Transverse colon (tissue), 4 donors: ENCODE data around the gene AMER2. TPM values are rescaled to one million over a fixed set of nuclear protein-coding genes. Genes with fewer than 3 reads are reported as not detected.

ENCODE experiments used
- DNase-seq: peaks from one replicate; pipeline ENCODE4 v3.0.0-alpha.2; 2019
- H3K27ac ChIP-seq, 4 donors: fragments of 200-600 bp; sonication (generic); 2 replicates each; pipeline ENCODE4 v1.5.1; 2016 to 2018; ENCODE audit warnings: inconsistent platforms in 4 of 4
- H3K27me3 ChIP-seq: fragments of 200-600 bp; sonication (generic); 2 replicates; pipeline ENCODE4 v1.5.1; 2017; ENCODE audit warnings: inconsistent platforms
- H3K36me3 ChIP-seq, 4 donors: fragments of 200-600 bp; sonication (generic); 2 replicates each; pipeline ENCODE4 v1.5.1; 2017 to 2019; ENCODE audit warnings: inconsistent platforms in 4 of 4
- H3K4me1 ChIP-seq, 4 donors: fragments of 200-600 bp; sonication (generic); 2 replicates each; pipeline ENCODE4 v1.5.1; 2017 to 2020; ENCODE audit warnings: inconsistent platforms in 4 of 4
- H3K4me3 ChIP-seq, 4 donors: fragments of 200-600 bp; sonication (generic); 1 replicate in 1 of 4; 2 replicates in 3 of 4; pipeline versions ENCODE4 v1.5.1 to v1.6.1; 2017 to 2019; ENCODE audit warnings: inconsistent platforms in 4 of 4
- H3K9me3 ChIP-seq, 2 donors: fragments of 200-600 bp; sonication (generic); 2 replicates each; pipeline ENCODE4 v1.5.1; 2017 to 2019; ENCODE audit warnings: inconsistent platforms in 2 of 2
- EP300 ChIP-seq: sonication (generic); formaldehyde crosslinking; IDR thresholded peaks from one replicate; pipeline ENCODE4 v1.6.1; 2017; ENCODE audit warnings: antibody characterized with exemption, low read depth
- POLR2A ChIP-seq: fragments of 450-650 bp; IDR thresholded peaks from one replicate; pipeline ENCODE4 v1.6.1; 2016; ENCODE audit warnings: antibody characterized with exemption, mild to moderate bottlenecking, moderate library complexity
- POLR2AphosphoS5 ChIP-seq, 3 donors: sonication (generic); formaldehyde crosslinking; IDR thresholded peaks; one replicate each; pipeline ENCODE4 v1.6.1; 2016; ENCODE audit warnings: antibody characterized with exemption in 3 of 3
- WGBS, 2 donors: methylation state at CpG; one replicate each; pipeline ENCODE4 v1.1.5; 2018; ENCODE audit warnings: low coverage in 1 of 2; 5-methylcytosine and 5-hydroxymethylcytosine counted together
- in situ Hi-C, 4 donors: fragments of 200-750 bp; cut with MboI; loops; one replicate each; pipeline versions ENCODE4 v1.15.0 to v1.15.1; 2017; ENCODE audit warnings: low sequenced_read_pairs in 3 of 4, low pct_ligation_motif_present in 1 of 4, low pct_unique_long_range_greater_than_20kb in 1 of 4
- intact Hi-C: fragments of 100-400 bp; cut with DNase I; formaldehyde crosslinking; loops from one replicate; pipeline ENCODE4 v1.15.1; 2023; ENCODE audit warnings: low total_unique reads
- total RNA-seq, 4 donors: library from RNA; depleted of rRNA; stranded (reverse); fragments of >200 nt; gene quantifications; one replicate each; pipeline ENCODE4 v1.1.0, GENCODE V29; 2016
- TF ChIP-seq, protein P1 (sequence below), 5 experiments: fragments of 200-600 bp in 3 of 5; fragments of 450-650 bp in 2 of 5; sonication (generic) in 3 of 5; IDR thresholded peaks; 1 replicate in 2 of 5; 2 replicates in 3 of 5; pipeline ENCODE4 v1.5.1; 2016 to 2017; ENCODE audit warnings: antibody characterized with exemption in 5 of 5, inconsistent platforms in 3 of 5, mild to moderate bottlenecking in 2 of 5, moderate library complexity in 1 of 5

The AMER2 gene
- total RNA-seq, 4 donors from 2014 or later = 0.14 to 0.16 TPM; not detected in 2

DNA sequence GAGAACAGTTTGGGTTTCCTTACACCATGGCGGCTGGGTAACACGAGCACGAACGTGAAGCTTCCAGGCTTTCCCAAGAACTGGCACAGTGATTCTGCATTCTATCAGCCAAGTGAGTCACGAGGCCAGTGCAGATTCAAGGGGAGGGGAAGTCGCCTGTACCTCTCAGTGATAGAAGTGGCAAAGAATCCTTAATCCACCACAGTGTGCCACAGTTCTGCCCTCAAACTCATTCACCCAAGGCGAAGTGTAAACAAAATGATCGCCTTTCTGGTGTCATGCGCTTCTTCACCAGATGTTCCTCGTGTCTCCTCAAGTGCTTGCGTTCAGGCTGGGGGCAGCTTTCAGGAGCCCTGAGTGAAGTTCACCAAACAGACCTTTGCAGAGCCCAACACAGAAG lies 24.9 kb upstream of the AMER2 start:
- Histone ChIP-seq H3K4me3 (no peak overlapping the region), H3K27ac (no peak overlapping the region), H3K4me1 (no peaks in the 10 kb centered on the region), H3K36me3 (no peaks in the 10 kb centered on the region), H3K27me3 (no peaks in the 10 kb centered on the region), H3K9me3 (no peaks in the 10 kb centered on the region)
- WGBS, 2 donors = 87% methylated on average over 11 of the region's 11 CpGs; no CpG with 5 or more reads in 1 of the 2 donors
- intact Hi-C loops = no loop called here
- in situ Hi-C loops = no loop called here
- DNase-seq = no peak
- TF ChIP-seq POLR2AphosphoS5 (IDR thresholded peaks at IDR 0.05) = no peak

DNA sequence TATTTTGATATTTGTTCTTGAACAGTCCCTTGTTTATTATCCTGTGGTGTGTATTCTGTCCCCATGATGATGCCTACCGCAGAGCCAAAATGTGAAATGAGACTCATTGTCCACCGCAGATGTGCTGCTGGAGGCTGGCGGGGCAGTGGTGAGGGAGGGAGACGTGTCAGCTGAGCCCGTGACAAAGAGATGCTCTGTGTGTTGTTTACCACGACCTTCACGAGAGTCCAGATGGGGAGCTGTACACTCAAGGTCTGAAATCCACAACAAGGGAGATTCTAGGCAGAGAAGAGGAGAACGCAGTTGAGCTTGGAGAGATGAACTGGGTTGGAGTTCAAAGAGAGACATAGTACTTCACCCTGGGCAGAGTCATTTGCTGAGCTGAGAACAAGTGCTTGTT lies 20.8 kb upstream of the AMER2 start:
- Histone ChIP-seq H3K27me3 (peaks cover 6% of the 10 kb centered on the region), H3K9me3 (no peaks in the 10 kb centered on the region), H3K27ac (no peak overlapping the region), H3K36me3 (no peaks in the 10 kb centered on the region), H3K4me1 (no peaks in the 10 kb centered on the region), H3K4me3 (no peak overlapping the region)
- WGBS, 2 donors = 64 to 80% methylated on average over 8 of the region's 8 CpGs
- in situ Hi-C loops = no loop called here
- TF ChIP-seq, protein P1, sequence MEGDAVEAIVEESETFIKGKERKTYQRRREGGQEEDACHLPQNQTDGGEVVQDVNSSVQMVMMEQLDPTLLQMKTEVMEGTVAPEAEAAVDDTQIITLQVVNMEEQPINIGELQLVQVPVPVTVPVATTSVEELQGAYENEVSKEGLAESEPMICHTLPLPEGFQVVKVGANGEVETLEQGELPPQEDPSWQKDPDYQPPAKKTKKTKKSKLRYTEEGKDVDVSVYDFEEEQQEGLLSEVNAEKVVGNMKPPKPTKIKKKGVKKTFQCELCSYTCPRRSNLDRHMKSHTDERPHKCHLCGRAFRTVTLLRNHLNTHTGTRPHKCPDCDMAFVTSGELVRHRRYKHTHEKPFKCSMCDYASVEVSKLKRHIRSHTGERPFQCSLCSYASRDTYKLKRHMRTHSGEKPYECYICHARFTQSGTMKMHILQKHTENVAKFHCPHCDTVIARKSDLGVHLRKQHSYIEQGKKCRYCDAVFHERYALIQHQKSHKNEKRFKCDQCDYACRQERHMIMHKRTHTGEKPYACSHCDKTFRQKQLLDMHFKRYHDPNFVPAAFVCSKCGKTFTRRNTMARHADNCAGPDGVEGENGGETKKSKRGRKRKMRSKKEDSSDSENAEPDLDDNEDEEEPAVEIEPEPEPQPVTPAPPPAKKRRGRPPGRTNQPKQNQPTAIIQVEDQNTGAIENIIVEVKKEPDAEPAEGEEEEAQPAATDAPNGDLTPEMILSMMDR (IDR thresholded peaks at IDR 0.05) = no peak
- TF ChIP-seq EP300 = no peak
- TF ChIP-seq POLR2AphosphoS5 (IDR thresholded peaks at IDR 0.05) = no peak
- no peak for TF ChIP-seq POLR2A
- intact Hi-C loops = no loop called here
- DNase-seq = no peak

DNA sequence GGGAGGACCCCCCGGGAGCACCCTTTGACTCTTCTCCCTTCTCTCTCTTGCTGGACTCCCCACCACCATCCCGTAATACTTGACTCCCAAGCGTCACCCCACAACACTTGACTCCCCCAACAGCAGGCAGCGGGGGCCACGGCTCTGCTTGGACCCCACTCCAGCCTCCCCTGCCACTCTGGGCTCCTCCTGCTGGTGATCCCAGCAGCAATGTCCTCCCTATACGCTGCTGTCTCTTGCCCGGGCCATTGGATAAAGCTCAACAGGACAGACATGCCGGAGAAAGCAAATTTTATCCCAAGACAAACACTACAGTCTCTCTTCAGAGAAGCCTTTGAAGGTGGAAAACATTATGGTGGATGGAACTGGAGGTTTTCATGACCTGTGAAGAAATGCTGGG lies 20.4 kb upstream of the AMER2 start:
- H3K4me1 ChIP-seq = no peaks in the 10 kb centered on the region
- TF ChIP-seq POLR2A (no peak), POLR2AphosphoS5 (IDR thresholded peaks at IDR 0.05) (no peak), EP300 (no peak)
- TF ChIP-seq, protein P1 (IDR thresholded peaks at IDR 0.05) = no peak
- H3K27me3 ChIP-seq = peaks cover 6% of the 10 kb centered on the region
- WGBS, 2 donors = 93 to 100% methylated on average over 1 to 8 of the region's 8 CpGs
- in situ Hi-C loops = no loop called here
- intact Hi-C loops = no loop called here
- H3K4me3 ChIP-seq = no peak overlapping the region
- no peaks in the 10 kb centered on the region for H3K36me3 ChIP-seq
- no peak overlapping the region for H3K27ac ChIP-seq
- DNase-seq = no peak
- H3K9me3 ChIP-seq = no peaks in the 10 kb centered on the region

DNA sequence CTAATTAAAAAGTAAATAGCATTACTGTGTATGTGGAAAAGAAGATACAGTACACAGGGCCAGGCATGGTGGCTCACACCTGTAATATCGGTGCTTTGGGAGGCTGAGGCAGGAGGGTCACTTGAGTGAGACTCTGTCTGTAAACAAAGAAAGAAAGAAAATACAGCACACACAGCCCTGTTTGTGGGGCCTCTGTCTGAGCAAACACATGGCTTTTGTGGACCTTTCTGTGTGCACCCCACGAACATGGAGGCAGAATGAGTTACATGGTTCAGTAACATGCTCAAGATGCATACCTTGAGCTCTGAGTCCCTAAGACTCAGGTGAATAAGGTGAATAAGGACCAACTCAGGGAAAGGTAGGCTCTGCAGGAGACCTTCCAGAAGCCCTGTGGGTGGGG lies 20.0 kb upstream of the AMER2 start:
- no peak for DNase-seq
- Histone ChIP-seq H3K36me3 (no peaks in the 10 kb centered on the region), H3K4me3 (no peak overlapping the region), H3K27me3 (peaks cover 6% of the 10 kb centered on the region), H3K27ac (no peak overlapping the region), H3K9me3 (no peaks in the 10 kb centered on the region), H3K4me1 (no peaks in the 10 kb centered on the region)
- WGBS, 2 donors = 72 to 100% methylated on average over 1 to 2 of the region's 2 CpGs
- in situ Hi-C loops (no loop called here), intact Hi-C loops (no loop called here)
- TF ChIP-seq POLR2AphosphoS5 (IDR thresholded peaks at IDR 0.05) = no peak
- no peak for TF ChIP-seq POLR2A
- TF ChIP-seq EP300 = no peak
- TF ChIP-seq, protein P1 (IDR thresholded peaks at IDR 0.05) = no peak

DNA sequence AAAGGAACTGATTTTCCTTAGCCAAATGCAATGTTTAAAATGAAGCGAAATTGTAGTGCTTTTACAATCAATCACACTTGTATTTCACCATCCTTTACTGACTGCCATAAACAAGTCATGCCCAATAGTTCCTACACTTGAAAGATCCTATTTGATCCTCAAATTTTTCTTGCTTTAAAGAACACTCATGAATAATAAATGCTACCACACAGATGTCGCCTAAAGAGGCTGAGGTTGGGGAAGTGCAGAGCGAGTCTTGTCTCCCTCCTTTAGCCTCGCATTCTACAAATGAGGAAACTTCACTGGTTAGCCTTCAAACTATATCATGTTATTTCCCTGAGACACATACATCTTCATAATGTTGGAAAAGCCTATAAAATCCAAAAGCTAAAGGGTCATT lies 18.7 kb upstream of the AMER2 start:
- H3K4me1 ChIP-seq = no peaks in the 10 kb centered on the region
- H3K9me3 ChIP-seq = no peaks in the 10 kb centered on the region
- WGBS, 2 donors = 67 to 73% methylated on average over 4 of the region's 4 CpGs
- H3K4me3 ChIP-seq = no peak overlapping the region
- intact Hi-C loops = no loop called here
- H3K27me3 ChIP-seq = peaks cover 6% of the 10 kb centered on the region
- no peak for DNase-seq
- H3K36me3 ChIP-seq = no peaks in the 10 kb centered on the region
- in situ Hi-C loops = no loop called here
- H3K27ac ChIP-seq = no peak overlapping the region
- TF ChIP-seq, protein P1 (IDR thresholded peaks at IDR 0.05) = no peak
- TF ChIP-seq POLR2A (no peak), POLR2AphosphoS5 (IDR thresholded peaks at IDR 0.05) (no peak), EP300 (no peak)
